Measurements from ENCODE around the gene LMF1.

DNA sequence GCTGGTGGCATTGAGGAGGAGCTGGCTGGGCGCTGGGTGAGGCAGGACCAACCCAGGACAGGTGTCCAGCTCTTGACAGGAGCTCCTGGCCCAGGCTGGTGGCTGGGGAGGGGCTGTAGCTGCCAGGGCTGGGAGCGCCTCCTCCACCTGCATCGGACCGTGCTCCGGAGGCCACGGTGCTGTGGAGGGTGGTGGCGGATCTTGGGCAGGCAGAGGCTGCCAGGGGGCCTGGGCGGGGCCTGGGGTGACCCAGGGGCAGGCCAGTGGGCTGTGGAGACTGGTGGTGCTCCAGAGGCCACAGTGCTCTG lies 42.8 kb upstream of the LMF1 start:
- no peak for TF ChIP-seq POLR2AphosphoS5 (IDR thresholded peaks at IDR 0.05; ENCODE audit: low read depth, low read length)
- TF ChIP-seq, protein P1, sequence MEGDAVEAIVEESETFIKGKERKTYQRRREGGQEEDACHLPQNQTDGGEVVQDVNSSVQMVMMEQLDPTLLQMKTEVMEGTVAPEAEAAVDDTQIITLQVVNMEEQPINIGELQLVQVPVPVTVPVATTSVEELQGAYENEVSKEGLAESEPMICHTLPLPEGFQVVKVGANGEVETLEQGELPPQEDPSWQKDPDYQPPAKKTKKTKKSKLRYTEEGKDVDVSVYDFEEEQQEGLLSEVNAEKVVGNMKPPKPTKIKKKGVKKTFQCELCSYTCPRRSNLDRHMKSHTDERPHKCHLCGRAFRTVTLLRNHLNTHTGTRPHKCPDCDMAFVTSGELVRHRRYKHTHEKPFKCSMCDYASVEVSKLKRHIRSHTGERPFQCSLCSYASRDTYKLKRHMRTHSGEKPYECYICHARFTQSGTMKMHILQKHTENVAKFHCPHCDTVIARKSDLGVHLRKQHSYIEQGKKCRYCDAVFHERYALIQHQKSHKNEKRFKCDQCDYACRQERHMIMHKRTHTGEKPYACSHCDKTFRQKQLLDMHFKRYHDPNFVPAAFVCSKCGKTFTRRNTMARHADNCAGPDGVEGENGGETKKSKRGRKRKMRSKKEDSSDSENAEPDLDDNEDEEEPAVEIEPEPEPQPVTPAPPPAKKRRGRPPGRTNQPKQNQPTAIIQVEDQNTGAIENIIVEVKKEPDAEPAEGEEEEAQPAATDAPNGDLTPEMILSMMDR (IDR thresholded peaks at IDR 0.05 in 2 of 3, conservative IDR thresholded peaks at IDR 0.05 in 1 of 3; ENCODE audit: borderline replicate concordance in 1 of 3, insufficient read depth in 1 of 3, low read depth in 2 of 3, low read length in 2 of 3) = no peak
- no peak for TF ChIP-seq EZH2 (IDR thresholded peaks at IDR 0.05)
- TF ChIP-seq POLR2A (IDR thresholded peaks at IDR 0.05; ENCODE audit: borderline replicate concordance, extremely low read depth, insufficient read depth, insufficient read length) = no peak
- TF ChIP-seq SP1 (IDR thresholded peaks at IDR 0.05; ENCODE audit: low read depth) = no peak
- no peak for TF ChIP-seq RAD21 (IDR thresholded peaks at IDR 0.05; ENCODE audit: low read depth)
- TF ChIP-seq, protein P2, sequence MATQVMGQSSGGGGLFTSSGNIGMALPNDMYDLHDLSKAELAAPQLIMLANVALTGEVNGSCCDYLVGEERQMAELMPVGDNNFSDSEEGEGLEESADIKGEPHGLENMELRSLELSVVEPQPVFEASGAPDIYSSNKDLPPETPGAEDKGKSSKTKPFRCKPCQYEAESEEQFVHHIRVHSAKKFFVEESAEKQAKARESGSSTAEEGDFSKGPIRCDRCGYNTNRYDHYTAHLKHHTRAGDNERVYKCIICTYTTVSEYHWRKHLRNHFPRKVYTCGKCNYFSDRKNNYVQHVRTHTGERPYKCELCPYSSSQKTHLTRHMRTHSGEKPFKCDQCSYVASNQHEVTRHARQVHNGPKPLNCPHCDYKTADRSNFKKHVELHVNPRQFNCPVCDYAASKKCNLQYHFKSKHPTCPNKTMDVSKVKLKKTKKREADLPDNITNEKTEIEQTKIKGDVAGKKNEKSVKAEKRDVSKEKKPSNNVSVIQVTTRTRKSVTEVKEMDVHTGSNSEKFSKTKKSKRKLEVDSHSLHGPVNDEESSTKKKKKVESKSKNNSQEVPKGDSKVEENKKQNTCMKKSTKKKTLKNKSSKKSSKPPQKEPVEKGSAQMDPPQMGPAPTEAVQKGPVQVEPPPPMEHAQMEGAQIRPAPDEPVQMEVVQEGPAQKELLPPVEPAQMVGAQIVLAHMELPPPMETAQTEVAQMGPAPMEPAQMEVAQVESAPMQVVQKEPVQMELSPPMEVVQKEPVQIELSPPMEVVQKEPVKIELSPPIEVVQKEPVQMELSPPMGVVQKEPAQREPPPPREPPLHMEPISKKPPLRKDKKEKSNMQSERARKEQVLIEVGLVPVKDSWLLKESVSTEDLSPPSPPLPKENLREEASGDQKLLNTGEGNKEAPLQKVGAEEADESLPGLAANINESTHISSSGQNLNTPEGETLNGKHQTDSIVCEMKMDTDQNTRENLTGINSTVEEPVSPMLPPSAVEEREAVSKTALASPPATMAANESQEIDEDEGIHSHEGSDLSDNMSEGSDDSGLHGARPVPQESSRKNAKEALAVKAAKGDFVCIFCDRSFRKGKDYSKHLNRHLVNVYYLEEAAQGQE (IDR thresholded peaks at IDR 0.05; ENCODE audit: low read depth) = no peak
- TF ChIP-seq TCF7L2 (IDR thresholded peaks at IDR 0.05; ENCODE audit: borderline replicate concordance, extremely low read depth, insufficient read depth, insufficient read length) = no peak
- no peak for TF ChIP-seq ELF1 (IDR thresholded peaks at IDR 0.05; ENCODE audit: borderline replicate concordance, low read depth)
- TF ChIP-seq CBX3 (IDR thresholded peaks at IDR 0.05; ENCODE audit: low read depth) = no peak
- no peak for TF ChIP-seq SRF (IDR thresholded peaks at IDR 0.05; ENCODE audit: low read depth)
- no peak for TF ChIP-seq EZH2phosphoT487 (IDR thresholded peaks at IDR 0.05; ENCODE audit: borderline replicate concordance)
- TF ChIP-seq, protein P3, sequence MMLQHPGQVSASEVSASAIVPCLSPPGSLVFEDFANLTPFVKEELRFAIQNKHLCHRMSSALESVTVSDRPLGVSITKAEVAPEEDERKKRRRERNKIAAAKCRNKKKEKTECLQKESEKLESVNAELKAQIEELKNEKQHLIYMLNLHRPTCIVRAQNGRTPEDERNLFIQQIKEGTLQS (IDR thresholded peaks at IDR 0.05) = no peak

Measured in HCT116 (cell line).